Measurements from ENCODE around the gene TBX4.
A peak's percentile ranks its signal among the peaks of the same experiment; 100 is the strongest.

The TBX4 gene

GRCh38 chr17:61411261-61412142 lies 40.7 kb upstream of the TBX4 start:
- TF ChIP-seq CTCF (IDR thresholded peaks at IDR 0.05), result peak; percentile 15
- TF ChIP-seq ZFX (IDR thresholded peaks at IDR 0.05; ENCODE audit: borderline replicate concordance), result no peak
- peak overlapping the region; percentile 88 for H3K27ac ChIP-seq

GRCh38 chr17:61412143-61412859 lies 39.9 kb upstream of the TBX4 start:
- peak overlapping the region; percentile 88 for H3K27ac ChIP-seq
- TF ChIP-seq CTCF (IDR thresholded peaks at IDR 0.05), result peak; percentile 97
- no peak for TF ChIP-seq ZFX (IDR thresholded peaks at IDR 0.05; ENCODE audit: borderline replicate concordance)

GRCh38 chr17:61412860-61413660 lies 39.2 kb upstream of the TBX4 start:
- peak overlapping the region; percentile 88 for H3K27ac ChIP-seq
- no peak for TF ChIP-seq CTCF (IDR thresholded peaks at IDR 0.05)
- TF ChIP-seq ZFX (IDR thresholded peaks at IDR 0.05; ENCODE audit: borderline replicate concordance), result no peak

GRCh38 chr17:61413661-61414126 lies 38.5 kb upstream of the TBX4 start:
- TF ChIP-seq ZFX (IDR thresholded peaks at IDR 0.05; ENCODE audit: borderline replicate concordance), result no peak
- no peak for TF ChIP-seq CTCF (IDR thresholded peaks at IDR 0.05)
- H3K27ac ChIP-seq, result peak overlapping the region; percentile 88; the same call in 1 of the 2 replicates

GRCh38 chr17:61414141-61414935 lies 37.9 kb upstream of the TBX4 start:
- TF ChIP-seq CTCF (IDR thresholded peaks at IDR 0.05) (no peak), ZFX (IDR thresholded peaks at IDR 0.05; ENCODE audit: borderline replicate concordance) (no peak)
- peak overlapping the region; percentile 88 for H3K27ac ChIP-seq

GRCh38 chr17:61414936-61415251 lies 37.3 kb upstream of the TBX4 start:
- TF ChIP-seq ZFX (IDR thresholded peaks at IDR 0.05; ENCODE audit: borderline replicate concordance) (no peak), CTCF (IDR thresholded peaks at IDR 0.05) (no peak)
- H3K27ac ChIP-seq, result peak overlapping the region; percentile 88

Measured in 22Rv1 (cell line).